NCI-H2171 treated with DMSO at 0.1 percent for 48 hours (cell line): ENCODE measurements around the gene ALPL.
"Not testable (repeated sequence)": the region's sequence is repeated elsewhere in the genome, so short reads cannot be mapped to it uniquely, and the experiment has no call there.

Experiments
- DNase-seq: peaks from one replicate; lab custom pipeline; 2025; lab: John Stamatoyannopoulos, UW

ALPL gene

GRCh38 chr1:21509351-21510112, at the start of gene ALPL:
TSS of gene ALPL (plus strand) at chr1:21509423. CDS start at chr1:21554082, 44,659 bp downstream.
- no peak for DNase-seq

GRCh38 chr1:21465127-21465526, 44.1 kb upstream of the ALPL start:
- not testable (repeated sequence) for DNase-seq

GRCh38 chr1:21467946-21468345, 41.3 kb upstream of the ALPL start:
- DNase-seq, result not testable (repeated sequence)

DNA sequence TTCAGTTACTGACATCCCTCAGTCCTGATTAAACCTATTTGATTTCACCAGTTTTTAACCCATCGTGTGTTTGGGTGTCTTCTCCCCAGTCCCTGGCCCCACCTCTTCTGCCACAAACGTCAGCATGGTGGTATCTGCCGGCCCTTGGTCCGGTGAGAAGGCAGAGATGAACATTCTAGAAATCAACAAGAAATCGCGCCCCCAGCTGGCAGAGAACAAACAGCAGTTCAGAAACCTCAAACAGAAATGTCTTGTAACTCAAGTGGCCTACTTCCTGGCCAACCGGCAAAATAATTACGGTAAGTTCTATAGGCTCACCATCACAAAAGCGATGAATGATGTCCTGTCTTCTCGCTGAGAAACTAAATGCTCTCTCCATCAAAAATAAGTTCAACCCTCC, 40.6 kb upstream of the ALPL start:
- no peak for DNase-seq

- no peak for DNase-seq
These were observed 39.6 kb upstream of the ALPL start for GRCh38 chr1:21469581-21469980.

GRCh38 chr1:21472861-21473260, 36.4 kb upstream of the ALPL start:
- DNase-seq, result no peak

GRCh38 chr1:21478356-21478755, 30.9 kb upstream of the ALPL start:
- no peak for DNase-seq

GRCh38 chr1:21483881-21484280, 25.3 kb upstream of the ALPL start:
- not testable (repeated sequence) for DNase-seq

GRCh38 chr1:21489146-21489545, 20.1 kb upstream of the ALPL start:
- DNase-seq, result no peak

GRCh38 chr1:21490774-21491487, 18.3 kb upstream of the ALPL start:
- DNase-seq, result no peak

- DNase-seq, result peak; percentile 92
These were observed 17.5 kb upstream of the ALPL start for GRCh38 chr1:21491488-21492355.

- DNase-seq, result peak; percentile 53
These were observed 16.9 kb upstream of the ALPL start for GRCh38 chr1:21492356-21492625.

- no peak for DNase-seq
These were observed 15.0 kb upstream of the ALPL start for GRCh38 chr1:21494196-21494595.

- no peak for DNase-seq
These were observed 13.9 kb upstream of the ALPL start for GRCh38 chr1:21495225-21495820.

DNA sequence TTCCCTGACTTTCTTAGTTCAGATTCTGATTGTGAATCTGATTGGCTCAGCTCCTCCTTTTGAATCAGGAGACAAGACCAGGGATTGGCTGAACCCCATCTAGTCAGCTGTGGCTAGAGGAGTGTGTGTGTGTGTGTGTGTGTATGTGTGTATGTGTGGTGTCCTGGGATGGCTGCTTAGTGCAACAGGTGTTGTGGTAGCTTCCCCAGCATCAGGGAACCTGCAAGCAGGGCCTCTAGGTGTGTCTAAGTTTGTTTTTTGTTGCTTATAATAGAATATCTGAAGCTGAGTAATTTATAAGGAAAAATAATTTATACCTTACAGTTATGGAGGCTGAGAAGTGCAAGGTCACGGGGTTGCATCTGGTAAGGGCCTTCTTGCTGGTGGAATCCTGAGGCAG, 13.2 kb upstream of the ALPL start:
- no peak for DNase-seq

DNA sequence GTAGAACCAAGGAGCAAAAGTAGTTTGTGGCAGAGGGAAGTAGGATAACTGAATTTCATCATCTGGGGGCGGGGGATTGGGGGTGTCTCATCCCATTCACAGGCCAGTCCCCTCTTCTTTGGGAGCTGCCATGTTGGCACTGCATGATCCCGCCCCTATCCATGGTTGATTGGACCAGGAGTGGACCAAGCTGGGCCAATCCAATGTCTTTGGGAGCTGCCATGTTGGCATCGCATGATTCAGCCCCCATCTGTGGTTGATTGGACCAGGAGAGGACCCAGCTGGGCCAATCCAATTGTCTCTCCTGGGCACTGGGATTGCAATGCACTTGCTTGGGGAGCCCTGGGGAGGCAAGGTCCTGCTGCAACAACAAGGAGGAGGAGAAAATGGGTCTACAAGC, 12.3 kb upstream of the ALPL start:
- DNase-seq, result no peak

DNA sequence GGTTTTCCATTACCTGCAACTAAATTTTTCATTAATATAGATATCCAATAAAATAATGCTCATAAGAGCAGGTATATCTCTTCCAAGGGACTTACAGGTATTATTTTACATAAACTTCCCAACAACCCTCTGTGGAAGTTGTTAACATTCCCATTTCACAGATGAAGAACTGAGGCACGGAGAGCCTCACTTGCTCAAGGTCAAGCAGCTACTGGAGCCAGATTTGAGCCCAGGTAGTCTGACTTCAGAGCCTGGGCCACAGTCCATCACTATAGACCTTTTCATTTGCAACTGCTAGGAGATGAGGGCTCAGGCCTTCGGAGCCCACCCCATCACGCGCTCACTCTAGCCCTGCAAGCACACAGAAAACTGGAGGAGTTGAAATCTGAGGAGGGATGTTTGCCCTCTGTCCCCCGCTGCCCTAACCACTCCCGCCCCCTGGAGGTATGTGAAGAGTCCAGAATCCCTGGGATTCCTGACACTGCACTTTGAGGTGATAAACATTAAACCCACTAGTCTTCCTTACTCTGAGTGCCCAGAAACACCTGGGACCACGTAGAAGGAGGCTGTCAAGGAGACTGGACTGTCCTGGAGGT, 11.7 kb upstream of the ALPL start:
- no peak for DNase-seq

GRCh38 chr1:21499283-21499950, 9.8 kb upstream of the ALPL start:
- DNase-seq, result no peak

DNA sequence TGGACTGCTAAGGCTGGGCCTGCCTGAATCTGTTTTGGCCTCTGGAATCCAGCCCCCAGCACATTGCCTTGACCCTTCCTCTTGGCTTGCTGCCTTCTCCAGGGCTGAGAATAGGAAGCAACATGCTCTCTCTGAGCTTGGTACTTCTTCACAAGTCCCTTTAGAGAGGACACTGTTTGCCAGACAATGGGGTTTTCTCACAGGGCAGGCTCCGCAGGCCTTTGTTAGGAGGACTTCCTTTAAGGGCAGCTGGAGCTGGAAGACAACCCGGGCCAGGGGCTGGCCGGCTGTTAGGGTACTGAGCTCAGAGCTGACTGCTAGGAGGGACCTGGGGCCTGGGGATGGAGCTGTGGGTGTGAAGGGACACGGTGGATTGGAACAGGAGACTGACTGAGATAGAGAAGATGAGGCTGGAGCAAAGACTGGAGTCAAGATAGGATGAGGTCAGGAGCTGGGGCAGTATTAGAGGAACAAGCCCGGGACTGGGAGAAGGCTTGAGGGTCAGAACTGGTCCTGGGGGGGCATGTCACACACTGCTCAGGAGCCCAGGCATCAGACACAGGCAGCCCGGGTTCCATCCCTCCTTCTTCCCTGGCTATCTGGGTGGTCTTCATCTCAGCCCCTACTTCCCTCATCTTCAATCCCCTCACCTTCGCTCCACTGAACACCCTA, 5.4 kb upstream of the ALPL start:
- no peak for DNase-seq

- DNase-seq, result no peak
These were observed 2.4 kb upstream of the ALPL start for GRCh38 chr1:21506804-21507203.
